PFSK-1 (cell line): ENCODE data around the gene IFI6.

Experiments used
- FOXP2 ChIP-seq: optimal IDR thresholded peaks from 2 replicates; pipeline ENCODE3; 2011; ENCODE audit warnings: borderline replicate concordance, control low read depth, inconsistent platforms; ENCODE audit not compliant: insufficient read depth; ENCODE audit errors: extremely low read length, extremely low read depth
- POLR2AphosphoS5 ChIP-seq: IDR thresholded peaks from 2 replicates; pipeline ENCODE4 v1.6.1; 2012; ENCODE audit warnings: low read depth, mild to moderate bottlenecking, control low read depth, low read length, moderate library complexity
- TAF1 ChIP-seq: IDR thresholded peaks from 2 replicates; pipeline ENCODE4 v1.6.1; 2012; ENCODE audit warnings: low read length, control low read depth, borderline replicate concordance; ENCODE audit not compliant: insufficient read depth
- TF ChIP-seq, protein P1 (sequence below), 2 experiments: IDR thresholded peaks; 2 replicates each; pipeline versions ENCODE4 v1.6.1 to v1.8.0; 2011 to 2012; ENCODE audit warnings: low read depth in 2 of 2, low read length in 2 of 2, control low read depth in 1 of 2, inconsistent platforms in 1 of 2, mild to moderate bottlenecking in 1 of 2, moderate library complexity in 1 of 2; ENCODE audit not compliant: insufficient read depth in 1 of 2

DNA sequence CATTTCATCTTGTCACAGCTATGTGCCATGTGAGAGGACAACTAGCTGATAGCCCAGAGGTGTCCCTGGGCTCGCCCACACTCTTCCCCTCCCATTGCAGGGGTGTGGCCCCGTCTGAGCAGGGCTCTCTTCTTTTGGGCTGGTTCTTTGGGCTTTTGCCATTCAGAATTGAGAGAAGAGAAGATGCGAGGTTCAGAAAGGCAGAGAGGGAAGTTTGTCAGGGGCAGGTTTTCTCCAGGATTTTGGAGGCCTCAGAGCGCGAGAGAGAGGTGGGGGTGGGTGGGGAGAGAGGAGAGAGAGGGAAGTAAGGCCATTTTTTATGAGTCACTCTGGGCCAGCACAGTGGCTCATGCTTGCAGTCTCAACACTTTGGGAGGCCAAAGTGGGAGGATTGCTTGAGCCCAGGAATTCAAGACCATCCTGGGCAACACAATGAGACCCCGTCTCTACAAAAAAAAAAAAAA lies 5.2 kb downstream of the IFI6 start:
- TF ChIP-seq POLR2AphosphoS5 (no peak), FOXP2 (no peak), TAF1 (no peak)
- TF ChIP-seq, protein P1, sequence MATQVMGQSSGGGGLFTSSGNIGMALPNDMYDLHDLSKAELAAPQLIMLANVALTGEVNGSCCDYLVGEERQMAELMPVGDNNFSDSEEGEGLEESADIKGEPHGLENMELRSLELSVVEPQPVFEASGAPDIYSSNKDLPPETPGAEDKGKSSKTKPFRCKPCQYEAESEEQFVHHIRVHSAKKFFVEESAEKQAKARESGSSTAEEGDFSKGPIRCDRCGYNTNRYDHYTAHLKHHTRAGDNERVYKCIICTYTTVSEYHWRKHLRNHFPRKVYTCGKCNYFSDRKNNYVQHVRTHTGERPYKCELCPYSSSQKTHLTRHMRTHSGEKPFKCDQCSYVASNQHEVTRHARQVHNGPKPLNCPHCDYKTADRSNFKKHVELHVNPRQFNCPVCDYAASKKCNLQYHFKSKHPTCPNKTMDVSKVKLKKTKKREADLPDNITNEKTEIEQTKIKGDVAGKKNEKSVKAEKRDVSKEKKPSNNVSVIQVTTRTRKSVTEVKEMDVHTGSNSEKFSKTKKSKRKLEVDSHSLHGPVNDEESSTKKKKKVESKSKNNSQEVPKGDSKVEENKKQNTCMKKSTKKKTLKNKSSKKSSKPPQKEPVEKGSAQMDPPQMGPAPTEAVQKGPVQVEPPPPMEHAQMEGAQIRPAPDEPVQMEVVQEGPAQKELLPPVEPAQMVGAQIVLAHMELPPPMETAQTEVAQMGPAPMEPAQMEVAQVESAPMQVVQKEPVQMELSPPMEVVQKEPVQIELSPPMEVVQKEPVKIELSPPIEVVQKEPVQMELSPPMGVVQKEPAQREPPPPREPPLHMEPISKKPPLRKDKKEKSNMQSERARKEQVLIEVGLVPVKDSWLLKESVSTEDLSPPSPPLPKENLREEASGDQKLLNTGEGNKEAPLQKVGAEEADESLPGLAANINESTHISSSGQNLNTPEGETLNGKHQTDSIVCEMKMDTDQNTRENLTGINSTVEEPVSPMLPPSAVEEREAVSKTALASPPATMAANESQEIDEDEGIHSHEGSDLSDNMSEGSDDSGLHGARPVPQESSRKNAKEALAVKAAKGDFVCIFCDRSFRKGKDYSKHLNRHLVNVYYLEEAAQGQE (IDR thresholded peaks at IDR 0.05; ENCODE audit: insufficient read depth in 1 of 2, low read depth in 2 of 2, low read length in 2 of 2) = no peak
